Large intestine (tissue), 3 donors: ENCODE results near the gene CDX2. TPM values are rescaled to one million over a fixed set of nuclear protein-coding genes. Genes with fewer than 3 reads are reported as not detected.

Source experiments
- DNase-seq, 2 donors: peaks; one replicate each; pipeline versions ENCODE4 v3.0.0 to v3.0.0-alpha.2; 2013
- H3K27ac ChIP-seq: one replicate; pipeline ENCODE4 v1.5.1; 2013; ENCODE audit warnings: low read length
- H3K27me3 ChIP-seq: 2 replicates; pipeline ENCODE4 v1.6.1; 2013; ENCODE audit warnings: low read length; ENCODE audit not compliant: control insufficient read depth, insufficient read depth
- H3K36me3 ChIP-seq: 2 replicates; pipeline ENCODE4 v1.6.1; 2013; ENCODE audit warnings: low read length; ENCODE audit not compliant: control insufficient read depth, insufficient read depth
- H3K4me1 ChIP-seq: one replicate; pipeline ENCODE4 v1.6.1; 2013; ENCODE audit warnings: low read length; ENCODE audit not compliant: control insufficient read depth, insufficient read depth
- H3K4me3 ChIP-seq: one replicate; pipeline ENCODE4 v1.5.1; 2013; ENCODE audit warnings: low read length
- H3K9me3 ChIP-seq: one replicate; pipeline ENCODE4 v1.6.1; 2013; ENCODE audit warnings: mild to moderate bottlenecking, low read depth, low read length, moderate library complexity; ENCODE audit not compliant: control insufficient read depth
- WGBS: methylation state at CpG from one replicate; pipeline ENCODE4 v1.1.5; 2013; ENCODE audit warnings: low lambda C conversion rate; ENCODE audit not compliant: insufficient coverage; 5-methylcytosine and 5-hydroxymethylcytosine counted together
- polyA plus RNA-seq: library from polyadenylated mRNA; unstranded; fragments of 120-200 nt; gene quantifications from one replicate; pipeline ENCODE4 v1.2.1, GENCODE V29; 2013

CDX2 gene
- polyA plus RNA-seq, 1 donor = 132 TPM

GRCh38 chr13:27971776-27972477 is 2.8 kb upstream of the CDX2 start:
- Histone ChIP-seq H3K4me1 (peaks cover 37% of the 10 kb centered on the region), H3K27ac (peak overlapping the region; percentile 98), H3K4me3 (no peak overlapping the region), H3K27me3 (peaks cover 64% of the 10 kb centered on the region), H3K9me3 (peaks cover under 1% of the 10 kb centered on the region), H3K36me3 (peaks cover 8% of the 10 kb centered on the region)
- WGBS = no CpG with 5 or more reads among the region's 7 CpGs
- DNase-seq = no peak

GRCh38 chr13:27971236-27971645 is 2.1 kb upstream of the CDX2 start:
- peak in 1 of 2 donors; percentile 71 for DNase-seq
- peaks cover 64% of the 10 kb centered on the region for H3K27me3 ChIP-seq
- peak overlapping the region; percentile 98 for H3K27ac ChIP-seq
- peaks cover 9% of the 10 kb centered on the region for H3K36me3 ChIP-seq
- H3K9me3 ChIP-seq = peaks cover 3% of the 10 kb centered on the region
- H3K4me3 ChIP-seq = peak overlapping the region; percentile 42
- peaks cover 37% of the 10 kb centered on the region for H3K4me1 ChIP-seq
- no CpG with 5 or more reads among the region's 13 CpGs for WGBS

DNA sequence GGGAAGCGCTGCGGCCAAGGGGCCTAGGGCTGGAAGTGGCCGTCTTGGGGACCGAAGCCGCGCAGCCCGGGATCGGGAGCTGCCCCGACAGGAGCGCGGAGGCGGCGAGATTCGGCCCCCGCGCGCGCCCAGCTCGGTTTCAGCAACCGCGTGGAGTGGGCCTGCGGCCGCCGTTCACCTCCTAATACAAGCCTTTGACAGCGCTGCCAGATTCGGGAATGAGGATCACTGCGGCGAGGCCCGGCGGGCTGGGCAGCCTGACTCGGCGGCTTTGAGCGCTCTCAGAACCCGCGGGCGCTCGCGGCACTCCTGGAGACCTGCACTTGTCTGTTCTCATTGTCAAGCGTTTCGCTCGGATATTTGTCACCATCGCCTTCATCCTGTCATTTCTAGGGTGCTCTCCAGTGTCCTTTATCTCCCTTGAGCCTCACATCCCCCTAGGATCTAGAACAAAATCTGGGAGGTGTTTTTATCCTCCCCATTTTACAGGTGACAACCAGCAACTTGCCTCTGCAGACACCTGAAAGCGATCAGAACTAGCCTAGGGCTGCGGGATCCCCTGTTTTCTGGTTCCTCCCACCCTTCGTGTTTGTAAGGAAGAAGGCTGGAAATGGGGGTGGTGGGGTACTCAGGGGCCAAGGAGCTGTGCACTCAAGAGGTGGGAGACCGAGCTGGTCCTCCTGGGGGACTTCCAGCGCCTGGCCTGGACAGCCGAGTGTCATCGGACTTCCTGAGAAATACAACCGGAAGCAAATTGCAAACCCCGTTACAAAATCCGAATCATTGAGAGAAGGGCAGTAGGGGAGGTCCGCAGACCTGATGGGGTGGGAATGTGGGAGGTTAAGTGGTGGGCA is 1.5 kb upstream of the CDX2 start:
- H3K4me1 ChIP-seq = peaks cover 37% of the 10 kb centered on the region
- peaks cover 3% of the 10 kb centered on the region for H3K9me3 ChIP-seq
- peaks cover 12% of the 10 kb centered on the region for H3K36me3 ChIP-seq
- DNase-seq = peak in 1 of 2 donors; percentile 60
- H3K4me3 ChIP-seq = peak overlapping the region; percentile 42
- WGBS = no CpG with 5 or more reads among the region's 53 CpGs
- peak overlapping the region; percentile 98 for H3K27ac ChIP-seq
- peaks cover 64% of the 10 kb centered on the region for H3K27me3 ChIP-seq

- Histone ChIP-seq H3K4me1 (peaks cover 37% of the 10 kb centered on the region), H3K27ac (peak overlapping the region; percentile 98), H3K36me3 (peaks cover 19% of the 10 kb centered on the region), H3K27me3 (peaks cover 67% of the 10 kb centered on the region), H3K4me3 (peak overlapping the region; percentile 42), H3K9me3 (peaks cover 3% of the 10 kb centered on the region)
- no peak for DNase-seq
- no CpG with 5 or more reads among the region's 7 CpGs for WGBS
These were observed 733 bp upstream of the CDX2 start for GRCh38 chr13:27969866-27970229.

GRCh38 chr13:27968316-27969081 is 616 bp downstream of the CDX2 start:
- no peak for DNase-seq
- H3K36me3 ChIP-seq = peaks cover 28% of the 10 kb centered on the region
- WGBS = no CpG with 5 or more reads among the region's 86 CpGs
- H3K4me3 ChIP-seq = peak overlapping the region; percentile 87
- peak overlapping the region; percentile 98 for H3K27ac ChIP-seq
- H3K9me3 ChIP-seq = peaks cover 3% of the 10 kb centered on the region
- peaks cover 74% of the 10 kb centered on the region for H3K27me3 ChIP-seq
- H3K4me1 ChIP-seq = peaks cover 29% of the 10 kb centered on the region

DNA sequence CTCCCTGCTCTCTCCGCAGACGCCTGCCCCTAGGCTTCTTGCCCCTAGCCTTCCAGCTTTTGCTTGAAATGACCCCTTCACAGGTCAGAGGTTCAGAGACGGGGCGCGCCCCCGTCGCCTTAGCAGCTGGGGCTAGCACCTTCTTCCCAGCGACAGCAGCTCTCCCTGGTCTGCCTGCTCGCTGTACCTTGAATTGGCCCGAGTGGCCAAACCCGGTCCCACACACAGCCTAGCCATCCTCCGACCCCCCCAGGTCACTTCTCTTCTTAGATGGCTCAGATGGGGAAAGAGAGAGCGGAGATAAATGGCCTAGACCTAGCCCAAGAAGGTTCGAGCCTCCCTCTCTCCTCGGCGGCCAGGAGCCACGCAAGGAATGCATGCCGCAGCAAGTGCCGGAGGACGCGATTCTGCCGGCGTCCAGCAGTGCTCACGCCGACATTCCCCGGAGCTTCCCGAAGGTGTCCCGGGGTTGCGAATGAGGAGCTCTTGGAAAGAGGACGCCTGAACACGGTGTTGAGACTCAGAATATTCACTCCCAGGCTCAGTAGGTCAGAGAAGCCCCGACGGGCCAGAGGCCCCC is 1.3 kb downstream of the CDX2 start:
- DNase-seq = peak in 1 of 2 donors; percentile 9
- Histone ChIP-seq H3K36me3 (peaks cover 34% of the 10 kb centered on the region), H3K4me3 (peak overlapping the region; percentile 87), H3K9me3 (peaks cover 3% of the 10 kb centered on the region), H3K27me3 (peaks cover 77% of the 10 kb centered on the region), H3K27ac (peak overlapping the region; percentile 98), H3K4me1 (peaks cover 29% of the 10 kb centered on the region)
- no CpG with 5 or more reads among the region's 33 CpGs for WGBS

DNA sequence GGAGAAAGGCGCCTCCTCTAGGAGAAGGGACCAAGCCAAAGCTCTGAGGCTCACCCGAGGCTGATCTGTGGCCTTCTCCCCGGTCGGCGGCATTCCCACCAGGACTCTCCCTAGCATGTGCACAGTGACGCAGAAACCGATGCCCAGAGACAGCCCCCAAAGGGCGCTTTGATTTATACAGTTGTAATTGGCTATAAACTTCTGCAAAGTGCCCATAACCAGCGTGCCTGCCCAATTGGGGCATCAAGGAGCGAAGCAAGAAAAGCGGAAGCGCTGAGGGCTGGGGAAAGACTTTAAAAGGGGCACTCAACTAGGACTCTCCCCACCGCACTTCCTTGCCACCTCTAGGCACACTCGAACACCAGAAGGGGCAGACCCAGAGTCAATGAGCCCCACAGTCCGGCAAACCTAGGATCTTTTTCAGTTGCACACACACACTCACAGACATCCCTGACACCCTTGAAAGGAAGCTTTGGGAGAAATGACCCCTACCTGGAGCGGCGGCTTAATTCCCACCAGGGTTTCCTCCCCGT is 1.8 kb downstream of the CDX2 start:
- DNase-seq = peak in 1 of 2 donors; percentile 22
- WGBS = no CpG with 5 or more reads among the region's 18 CpGs
- peaks cover 28% of the 10 kb centered on the region for H3K4me1 ChIP-seq
- peaks cover 77% of the 10 kb centered on the region for H3K27me3 ChIP-seq
- H3K36me3 ChIP-seq = peaks cover 38% of the 10 kb centered on the region
- peak overlapping the region; percentile 87 for H3K4me3 ChIP-seq
- H3K9me3 ChIP-seq = peaks cover 3% of the 10 kb centered on the region
- H3K27ac ChIP-seq = peak overlapping the region; percentile 98

DNA sequence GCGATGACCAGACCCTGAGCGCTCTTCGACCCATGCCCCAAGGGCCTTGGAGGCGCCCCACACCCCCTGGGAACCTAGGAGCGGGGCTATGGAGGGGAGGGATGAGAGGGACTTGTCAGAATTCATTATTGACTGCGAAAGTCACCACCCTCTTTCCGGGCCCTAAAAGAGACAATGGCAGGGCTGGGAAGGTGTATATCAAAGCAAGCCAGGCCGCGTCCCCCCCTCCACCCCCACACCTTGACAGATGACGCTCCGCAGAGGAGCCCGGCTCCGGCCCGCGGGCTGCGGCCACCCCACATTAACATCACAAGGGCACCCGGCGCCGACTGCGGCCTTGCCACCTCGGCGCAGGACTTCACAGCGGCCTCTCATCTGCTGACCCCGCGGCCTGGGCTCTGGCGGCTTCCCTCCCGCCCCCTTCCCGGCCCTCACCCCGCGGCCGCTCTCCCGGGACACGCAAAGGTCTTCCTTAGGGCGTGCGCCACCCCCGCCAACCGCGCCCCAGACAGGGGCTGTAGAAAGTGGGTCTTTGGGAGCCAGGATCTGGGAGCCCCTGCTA is 2.4 kb downstream of the CDX2 start:
- peak overlapping the region; percentile 98 for H3K27ac ChIP-seq
- H3K9me3 ChIP-seq = peaks cover 3% of the 10 kb centered on the region
- H3K4me1 ChIP-seq = peaks cover 26% of the 10 kb centered on the region
- no CpG with 5 or more reads among the region's 38 CpGs for WGBS
- H3K27me3 ChIP-seq = peaks cover 74% of the 10 kb centered on the region
- peaks cover 40% of the 10 kb centered on the region for H3K36me3 ChIP-seq
- peak overlapping the region; percentile 87 for H3K4me3 ChIP-seq
- peak in 1 of 2 donors; percentile 44 for DNase-seq

- Histone ChIP-seq H3K9me3 (peaks cover 3% of the 10 kb centered on the region), H3K36me3 (peaks cover 46% of the 10 kb centered on the region), H3K4me3 (peak overlapping the region; percentile 87), H3K27ac (peak overlapping the region; percentile 98), H3K27me3 (peaks cover 74% of the 10 kb centered on the region), H3K4me1 (peaks cover 21% of the 10 kb centered on the region)
- no CpG with 5 or more reads among the region's 45 CpGs for WGBS
- DNase-seq = peak in 1 of 2 donors; percentile 55
These were observed 3.1 kb downstream of the CDX2 start for GRCh38 chr13:27965740-27966640.
